GM23338 (cell line): ENCODE results near the gene CIAPIN1. TPM values are rescaled to one million over a fixed set of nuclear protein-coding genes. Genes with fewer than 3 reads are reported as not detected.

Source experiments
- ATAC-seq: fragments of 200-7000 bp; cut with Tn5 transposase; 3 replicates; pipeline ENCODE4 v1.9.1; 2020
- DNase-seq: peaks from one replicate; pipeline ENCODE4 v3.0.0-alpha.2; 2015; ENCODE audit warnings: low spot score
- H2AFZ ChIP-seq: fragments of 200-600 bp; sonication (generic); 2 replicates; pipeline ENCODE4 v1.8.0; 2016; ENCODE audit warnings: antibody characterized with exemption, mild to moderate bottlenecking, moderate library complexity
- H3F3A ChIP-seq: fragments of 200-600 bp; sonication (generic); replicated peaks from 2 replicates; pipeline ENCODE4 v1.8.0; 2017; ENCODE audit warnings: antibody characterized with exemption, mixed run types, low read depth
- H3K27ac ChIP-seq: fragments of 200-600 bp; sonication (generic); 2 replicates; pipeline ENCODE4 v1.6.1; 2016; ENCODE audit warnings: low read depth
- H3K27me3 ChIP-seq: fragments of 200-600 bp; sonication (generic); 2 replicates; pipeline ENCODE4 v1.8.0; 2016; ENCODE audit warnings: mild to moderate bottlenecking, mixed run types, moderate library complexity; ENCODE audit not compliant: insufficient read depth
- H3K36me3 ChIP-seq: fragments of 200-600 bp; sonication (generic); 2 replicates; pipeline ENCODE4 v1.8.0; 2016; ENCODE audit warnings: mild to moderate bottlenecking; ENCODE audit not compliant: insufficient read depth
- H3K4me1 ChIP-seq: fragments of 200-600 bp; sonication (generic); 2 replicates; pipeline ENCODE4 v1.8.0; 2016; ENCODE audit warnings: mild to moderate bottlenecking, moderate library complexity; ENCODE audit not compliant: insufficient read depth
- H3K4me2 ChIP-seq: fragments of 200-600 bp; sonication (generic); 2 replicates; pipeline ENCODE4 v1.7.1; 2017; ENCODE audit warnings: mixed run types
- H3K4me3 ChIP-seq: fragments of 200-600 bp; sonication (generic); 2 replicates; pipeline ENCODE4 v1.6.1; 2016; ENCODE audit warnings: mixed run types
- H3K79me2 ChIP-seq: fragments of 200-600 bp; sonication (generic); replicated peaks from 2 replicates; pipeline ENCODE4 v1.8.0; 2017; ENCODE audit warnings: mild to moderate bottlenecking; ENCODE audit not compliant: insufficient read depth
- H3K9me2 ChIP-seq: fragments of 200-600 bp; sonication (generic); 2 replicates; pipeline ENCODE4 v1.8.0; 2017; ENCODE audit not compliant: insufficient read depth
- H4K20me1 ChIP-seq: fragments of 200-600 bp; sonication (generic); replicated peaks from 2 replicates; pipeline ENCODE4 v1.8.0; 2017; ENCODE audit warnings: mild to moderate bottlenecking; ENCODE audit not compliant: insufficient read depth
- H3K27ac Mint-ChIP-seq: 2 replicates; pipeline ENCODE4 v1.8.0; 2020; ENCODE audit warnings: inconsistent platforms, mild to moderate bottlenecking, moderate library complexity, mixed read lengths
- H3K27me3 Mint-ChIP-seq: 3 replicates; pipeline ENCODE4 v1.8.0; 2022; ENCODE audit warnings: low read depth, mild to moderate bottlenecking, moderate library complexity, mixed read lengths, inconsistent platforms; ENCODE audit not compliant: insufficient read depth, poor library complexity
- H3K36me3 Mint-ChIP-seq: 3 replicates; pipeline ENCODE4 v1.8.0; 2021; ENCODE audit warnings: low read depth, mild to moderate bottlenecking, inconsistent platforms, moderate library complexity, mixed read lengths
- H3K4me1 Mint-ChIP-seq: 3 replicates; pipeline ENCODE4 v1.8.0; 2020; ENCODE audit warnings: mild to moderate bottlenecking, inconsistent platforms, mixed read lengths
- H3K4me3 Mint-ChIP-seq: 3 replicates; pipeline ENCODE4 v1.8.0; 2021; ENCODE audit warnings: moderate library complexity, mild to moderate bottlenecking, inconsistent platforms, mixed read lengths
- H3K9me3 Mint-ChIP-seq: 3 replicates; pipeline ENCODE4 v1.8.0; 2020; ENCODE audit warnings: moderate library complexity, mild to moderate bottlenecking, inconsistent platforms, mixed read lengths
- CREB1 ChIP-seq: fragments of 250-450 bp; sonication (Bioruptor Pico); IDR thresholded peaks from 2 replicates; pipeline ENCODE4 v1.5.0; 2020; ENCODE audit warnings: low read depth, mild to moderate bottlenecking, moderate library complexity
- EZH2 ChIP-seq: fragments of 200-600 bp; sonication (generic); IDR thresholded peaks from one replicate; pipeline ENCODE4 v1.8.0; 2017; ENCODE audit warnings: antibody characterized with exemption, mild to moderate bottlenecking, low read depth; ENCODE audit not compliant: unreplicated experiment
- EZH2phosphoT487 ChIP-seq: fragments of 200-600 bp; sonication (generic); IDR thresholded peaks from one replicate; pipeline ENCODE4 v1.8.1; 2018; ENCODE audit warnings: antibody characterized with exemption; ENCODE audit not compliant: unreplicated experiment
- JUNB ChIP-seq: IDR thresholded peaks from one replicate; pipeline ENCODE4 v1.6.1; 2016; ENCODE audit warnings: antibody characterized with exemption; ENCODE audit not compliant: unreplicated experiment
- NANOG ChIP-seq: IDR thresholded peaks from 2 replicates; pipeline ENCODE4 v1.6.1; 2016; ENCODE audit warnings: antibody characterized with exemption, borderline replicate concordance
- POLR2AphosphoS5 ChIP-seq: IDR thresholded peaks from 2 replicates; pipeline ENCODE4 v1.6.1; 2016; ENCODE audit warnings: antibody characterized with exemption, low read depth
- STAT1 ChIP-seq: IDR thresholded peaks from one replicate; pipeline ENCODE4 v1.6.1; 2016; ENCODE audit warnings: antibody characterized with exemption; ENCODE audit not compliant: unreplicated experiment
- ZNF114 ChIP-seq: fragments of 250-450 bp; sonication (Bioruptor Pico); IDR thresholded peaks from 2 replicates; pipeline ENCODE4 v1.5.0; 2020; ENCODE audit warnings: mild to moderate bottlenecking, moderate library complexity
- ZNF331 ChIP-seq: fragments of 250-450 bp; sonication (Bioruptor Pico); IDR thresholded peaks from 2 replicates; pipeline ENCODE4 v1.5.0; 2020; ENCODE audit warnings: low read depth, mild to moderate bottlenecking, moderate library complexity
- polyA plus RNA-seq: library from polyadenylated mRNA; unstranded; fragments of >200 nt; fragmentation: Nextera tagmentation; extraction: Ambion mirVana; gene quantifications from 2 replicates; pipeline ENCODE4 v1.2.1, GENCODE V29; 2016
- total RNA-seq: library from RNA; depleted of rRNA; stranded (reverse); fragments of >200 nt; shearing (Covaris generic); gene quantifications from 2 replicates; pipeline ENCODE4 v1.2.3, GENCODE V29; 2014
- TF ChIP-seq, protein P1 (sequence below): IDR thresholded peaks from 2 replicates; pipeline ENCODE4 v1.6.1; 2016; ENCODE audit warnings: antibody characterized with exemption
- TF ChIP-seq, protein P2 (sequence below): fragments of 250-450 bp; sonication (Bioruptor Pico); IDR thresholded peaks from 2 replicates; pipeline ENCODE4 v1.5.0; 2020; ENCODE audit warnings: mild to moderate bottlenecking, moderate library complexity
- TF ChIP-seq, protein P3 (sequence below), 2 experiments: fragments of 200-600 bp in 1 of 2; sonication (generic) in 1 of 2; conservative IDR thresholded peaks; 2 replicates each; pipeline versions ENCODE4 v1.5.1 to v1.6.1; 2016 to 2017; ENCODE audit warnings: antibody characterized with exemption in 2 of 2, low read depth in 2 of 2, mild to moderate bottlenecking in 2 of 2, moderate library complexity in 1 of 2
- TF ChIP-seq, protein P4 (sequence below): IDR thresholded peaks from one replicate; pipeline ENCODE4 v1.6.1; 2018; ENCODE audit warnings: antibody characterized with exemption; ENCODE audit not compliant: unreplicated experiment

CIAPIN1 gene
- total and polyA plus RNA-seq, 2 experiments from 2014 or later = 36.5 to 75.4 TPM

DNA sequence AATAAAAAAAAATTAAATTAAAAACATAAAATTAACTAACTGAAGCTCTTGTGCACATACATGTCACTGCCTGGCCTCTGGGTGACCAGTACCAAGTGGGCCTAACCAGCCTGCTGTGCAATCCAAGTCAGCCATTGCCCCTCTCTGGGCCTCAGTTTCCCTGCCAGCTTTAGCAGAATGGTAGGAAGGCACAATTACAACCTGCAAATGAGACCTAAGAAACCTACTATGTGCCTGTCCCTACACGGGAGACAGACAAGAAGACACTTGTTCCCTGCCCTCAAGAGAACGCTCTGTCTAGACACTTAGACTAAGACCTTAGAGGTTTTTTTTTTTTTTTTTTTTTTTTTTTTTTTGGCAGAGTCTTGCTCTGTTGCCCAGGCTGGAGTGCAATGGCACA, 1.7 kb downstream of the CIAPIN1 start:
- no peak overlapping the region for H3K27ac ChIP-seq
- peaks cover 3% of the 10 kb centered on the region; the same call in 2 of the 3 replicates for H3K9me3 Mint-ChIP-seq
- H3K4me1 ChIP-seq = peaks cover 7% of the 10 kb centered on the region; the same call in 1 of the 2 replicates
- peaks cover 7% of the 10 kb centered on the region for H3K4me1 Mint-ChIP-seq
- DNase-seq = no peak
- no peak for TF ChIP-seq ZNF331 (CRISPR knock-in tag)
- TF ChIP-seq, protein P1, sequence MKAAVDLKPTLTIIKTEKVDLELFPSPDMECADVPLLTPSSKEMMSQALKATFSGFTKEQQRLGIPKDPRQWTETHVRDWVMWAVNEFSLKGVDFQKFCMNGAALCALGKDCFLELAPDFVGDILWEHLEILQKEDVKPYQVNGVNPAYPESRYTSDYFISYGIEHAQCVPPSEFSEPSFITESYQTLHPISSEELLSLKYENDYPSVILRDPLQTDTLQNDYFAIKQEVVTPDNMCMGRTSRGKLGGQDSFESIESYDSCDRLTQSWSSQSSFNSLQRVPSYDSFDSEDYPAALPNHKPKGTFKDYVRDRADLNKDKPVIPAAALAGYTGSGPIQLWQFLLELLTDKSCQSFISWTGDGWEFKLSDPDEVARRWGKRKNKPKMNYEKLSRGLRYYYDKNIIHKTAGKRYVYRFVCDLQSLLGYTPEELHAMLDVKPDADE = no peak
- no peak for TF ChIP-seq POLR2AphosphoS5
- TF ChIP-seq, protein P2, sequence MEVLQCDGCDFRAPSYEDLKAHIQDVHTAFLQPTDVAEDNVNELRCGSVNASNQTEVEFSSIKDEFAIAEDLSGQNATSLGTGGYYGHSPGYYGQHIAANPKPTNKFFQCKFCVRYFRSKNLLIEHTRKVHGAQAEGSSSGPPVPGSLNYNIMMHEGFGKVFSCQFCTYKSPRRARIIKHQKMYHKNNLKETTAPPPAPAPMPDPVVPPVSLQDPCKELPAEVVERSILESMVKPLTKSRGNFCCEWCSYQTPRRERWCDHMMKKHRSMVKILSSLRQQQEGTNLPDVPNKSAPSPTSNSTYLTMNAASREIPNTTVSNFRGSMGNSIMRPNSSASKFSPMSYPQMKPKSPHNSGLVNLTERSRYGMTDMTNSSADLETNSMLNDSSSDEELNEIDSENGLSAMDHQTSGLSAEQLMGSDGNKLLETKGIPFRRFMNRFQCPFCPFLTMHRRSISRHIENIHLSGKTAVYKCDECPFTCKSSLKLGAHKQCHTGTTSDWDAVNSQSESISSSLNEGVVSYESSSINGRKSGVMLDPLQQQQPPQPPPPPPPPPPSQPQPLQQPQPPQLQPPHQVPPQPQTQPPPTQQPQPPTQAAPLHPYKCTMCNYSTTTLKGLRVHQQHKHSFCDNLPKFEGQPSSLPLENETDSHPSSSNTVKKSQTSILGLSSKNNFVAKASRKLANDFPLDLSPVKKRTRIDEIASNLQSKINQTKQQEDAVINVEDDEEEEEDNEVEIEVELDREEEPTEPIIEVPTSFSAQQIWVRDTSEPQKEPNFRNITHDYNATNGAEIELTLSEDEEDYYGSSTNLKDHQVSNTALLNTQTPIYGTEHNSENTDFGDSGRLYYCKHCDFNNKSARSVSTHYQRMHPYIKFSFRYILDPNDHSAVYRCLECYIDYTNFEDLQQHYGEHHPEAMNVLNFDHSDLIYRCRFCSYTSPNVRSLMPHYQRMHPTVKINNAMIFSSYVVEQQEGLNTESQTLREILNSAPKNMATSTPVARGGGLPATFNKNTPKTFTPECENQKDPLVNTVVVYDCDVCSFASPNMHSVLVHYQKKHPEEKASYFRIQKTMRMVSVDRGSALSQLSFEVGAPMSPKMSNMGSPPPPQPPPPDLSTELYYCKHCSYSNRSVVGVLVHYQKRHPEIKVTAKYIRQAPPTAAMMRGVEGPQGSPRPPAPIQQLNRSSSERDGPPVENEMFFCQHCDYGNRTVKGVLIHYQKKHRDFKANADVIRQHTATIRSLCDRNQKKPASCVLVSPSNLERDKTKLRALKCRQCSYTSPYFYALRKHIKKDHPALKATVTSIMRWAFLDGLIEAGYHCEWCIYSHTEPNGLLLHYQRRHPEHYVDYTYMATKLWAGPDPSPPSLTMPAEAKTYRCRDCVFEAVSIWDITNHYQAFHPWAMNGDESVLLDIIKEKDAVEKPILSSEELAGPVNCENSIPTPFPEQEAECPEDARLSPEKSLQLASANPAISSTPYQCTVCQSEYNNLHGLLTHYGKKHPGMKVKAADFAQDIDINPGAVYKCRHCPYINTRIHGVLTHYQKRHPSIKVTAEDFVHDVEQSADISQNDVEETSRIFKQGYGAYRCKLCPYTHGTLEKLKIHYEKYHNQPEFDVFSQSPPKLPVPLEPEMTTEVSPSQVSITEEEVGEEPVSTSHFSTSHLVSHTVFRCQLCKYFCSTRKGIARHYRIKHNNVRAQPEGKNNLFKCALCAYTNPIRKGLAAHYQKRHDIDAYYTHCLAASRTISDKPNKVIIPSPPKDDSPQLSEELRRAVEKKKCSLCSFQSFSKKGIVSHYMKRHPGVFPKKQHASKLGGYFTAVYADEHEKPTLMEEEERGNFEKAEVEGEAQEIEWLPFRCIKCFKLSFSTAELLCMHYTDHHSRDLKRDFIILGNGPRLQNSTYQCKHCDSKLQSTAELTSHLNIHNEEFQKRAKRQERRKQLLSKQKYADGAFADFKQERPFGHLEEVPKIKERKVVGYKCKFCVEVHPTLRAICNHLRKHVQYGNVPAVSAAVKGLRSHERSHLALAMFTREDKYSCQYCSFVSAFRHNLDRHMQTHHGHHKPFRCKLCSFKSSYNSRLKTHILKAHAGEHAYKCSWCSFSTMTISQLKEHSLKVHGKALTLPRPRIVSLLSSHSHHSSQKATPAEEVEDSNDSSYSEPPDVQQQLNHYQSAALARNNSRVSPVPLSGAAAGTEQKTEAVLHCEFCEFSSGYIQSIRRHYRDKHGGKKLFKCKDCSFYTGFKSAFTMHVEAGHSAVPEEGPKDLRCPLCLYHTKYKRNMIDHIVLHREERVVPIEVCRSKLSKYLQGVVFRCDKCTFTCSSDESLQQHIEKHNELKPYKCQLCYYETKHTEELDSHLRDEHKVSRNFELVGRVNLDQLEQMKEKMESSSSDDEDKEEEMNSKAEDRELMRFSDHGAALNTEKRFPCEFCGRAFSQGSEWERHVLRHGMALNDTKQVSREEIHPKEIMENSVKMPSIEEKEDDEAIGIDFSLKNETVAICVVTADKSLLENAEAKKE (CRISPR knock-in tag) = no peak
- no peak for TF ChIP-seq JUNB
- TF ChIP-seq, protein P3, sequence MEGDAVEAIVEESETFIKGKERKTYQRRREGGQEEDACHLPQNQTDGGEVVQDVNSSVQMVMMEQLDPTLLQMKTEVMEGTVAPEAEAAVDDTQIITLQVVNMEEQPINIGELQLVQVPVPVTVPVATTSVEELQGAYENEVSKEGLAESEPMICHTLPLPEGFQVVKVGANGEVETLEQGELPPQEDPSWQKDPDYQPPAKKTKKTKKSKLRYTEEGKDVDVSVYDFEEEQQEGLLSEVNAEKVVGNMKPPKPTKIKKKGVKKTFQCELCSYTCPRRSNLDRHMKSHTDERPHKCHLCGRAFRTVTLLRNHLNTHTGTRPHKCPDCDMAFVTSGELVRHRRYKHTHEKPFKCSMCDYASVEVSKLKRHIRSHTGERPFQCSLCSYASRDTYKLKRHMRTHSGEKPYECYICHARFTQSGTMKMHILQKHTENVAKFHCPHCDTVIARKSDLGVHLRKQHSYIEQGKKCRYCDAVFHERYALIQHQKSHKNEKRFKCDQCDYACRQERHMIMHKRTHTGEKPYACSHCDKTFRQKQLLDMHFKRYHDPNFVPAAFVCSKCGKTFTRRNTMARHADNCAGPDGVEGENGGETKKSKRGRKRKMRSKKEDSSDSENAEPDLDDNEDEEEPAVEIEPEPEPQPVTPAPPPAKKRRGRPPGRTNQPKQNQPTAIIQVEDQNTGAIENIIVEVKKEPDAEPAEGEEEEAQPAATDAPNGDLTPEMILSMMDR (conservative IDR thresholded peaks at IDR 0.05; ENCODE audit: low read depth in 2 of 2) = no peak
- no peak for TF ChIP-seq EZH2
- TF ChIP-seq, protein P4, sequence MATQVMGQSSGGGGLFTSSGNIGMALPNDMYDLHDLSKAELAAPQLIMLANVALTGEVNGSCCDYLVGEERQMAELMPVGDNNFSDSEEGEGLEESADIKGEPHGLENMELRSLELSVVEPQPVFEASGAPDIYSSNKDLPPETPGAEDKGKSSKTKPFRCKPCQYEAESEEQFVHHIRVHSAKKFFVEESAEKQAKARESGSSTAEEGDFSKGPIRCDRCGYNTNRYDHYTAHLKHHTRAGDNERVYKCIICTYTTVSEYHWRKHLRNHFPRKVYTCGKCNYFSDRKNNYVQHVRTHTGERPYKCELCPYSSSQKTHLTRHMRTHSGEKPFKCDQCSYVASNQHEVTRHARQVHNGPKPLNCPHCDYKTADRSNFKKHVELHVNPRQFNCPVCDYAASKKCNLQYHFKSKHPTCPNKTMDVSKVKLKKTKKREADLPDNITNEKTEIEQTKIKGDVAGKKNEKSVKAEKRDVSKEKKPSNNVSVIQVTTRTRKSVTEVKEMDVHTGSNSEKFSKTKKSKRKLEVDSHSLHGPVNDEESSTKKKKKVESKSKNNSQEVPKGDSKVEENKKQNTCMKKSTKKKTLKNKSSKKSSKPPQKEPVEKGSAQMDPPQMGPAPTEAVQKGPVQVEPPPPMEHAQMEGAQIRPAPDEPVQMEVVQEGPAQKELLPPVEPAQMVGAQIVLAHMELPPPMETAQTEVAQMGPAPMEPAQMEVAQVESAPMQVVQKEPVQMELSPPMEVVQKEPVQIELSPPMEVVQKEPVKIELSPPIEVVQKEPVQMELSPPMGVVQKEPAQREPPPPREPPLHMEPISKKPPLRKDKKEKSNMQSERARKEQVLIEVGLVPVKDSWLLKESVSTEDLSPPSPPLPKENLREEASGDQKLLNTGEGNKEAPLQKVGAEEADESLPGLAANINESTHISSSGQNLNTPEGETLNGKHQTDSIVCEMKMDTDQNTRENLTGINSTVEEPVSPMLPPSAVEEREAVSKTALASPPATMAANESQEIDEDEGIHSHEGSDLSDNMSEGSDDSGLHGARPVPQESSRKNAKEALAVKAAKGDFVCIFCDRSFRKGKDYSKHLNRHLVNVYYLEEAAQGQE = no peak
- TF ChIP-seq ZNF114 = no peak
- TF ChIP-seq STAT1 = no peak
- TF ChIP-seq NANOG = no peak
- TF ChIP-seq CREB1 = no peak
- no peak for TF ChIP-seq EZH2phosphoT487
- H3K79me2 ChIP-seq = peaks cover 59% of the 10 kb centered on the region
- peaks cover 14% of the 10 kb centered on the region for H3K27me3 Mint-ChIP-seq
- no peak overlapping the region for H2AFZ ChIP-seq
- no peaks in the 10 kb centered on the region for H3F3A ChIP-seq
- no peak overlapping the region; the same call in 1 of the 2 replicates for H3K4me2 ChIP-seq
- ATAC-seq = no peak
- peaks cover 18% of the 10 kb centered on the region for H3K36me3 Mint-ChIP-seq
- no peak overlapping the region for H3K27ac Mint-ChIP-seq
- H4K20me1 ChIP-seq = no peaks in the 10 kb centered on the region; the same call in 1 of the 2 replicates
- 0 out of 3 replicates have a peak overlapping the region, but pooled peaks have one; percentile 44 for H3K4me3 Mint-ChIP-seq
- H3K27me3 ChIP-seq = no peaks in the 10 kb centered on the region
- H3K4me3 ChIP-seq = no peak overlapping the region
- H3K9me2 ChIP-seq = no peaks in the 10 kb centered on the region
- peaks cover 13% of the 10 kb centered on the region for H3K36me3 ChIP-seq
